ENCODE measurements around the gene DLGAP1.

DLGAP1 gene

GRCh38 chr18:3528231-3528630 lies 926.9 kb downstream of the DLGAP1 start:
- Histone ChIP-seq H3K4me2 (ENCODE audit: low read length) (no peak overlapping the region), H3K36me3 (ENCODE audit: insufficient read depth, low read length) (no peaks in the 10 kb centered on the region), H3K4me3 (ENCODE audit: low read length) (no peak overlapping the region), H3K4me1 (ENCODE audit: control insufficient read depth, insufficient read depth, low read length) (peaks cover 17% of the 10 kb centered on the region), H3K9me3 (replicated peaks; ENCODE audit: low read length) (no peaks in the 10 kb centered on the region), H3K9ac (ENCODE audit: low read depth, low read length) (no peak overlapping the region), H3K27me3 (ENCODE audit: control insufficient read depth, insufficient read depth, low read length) (no peaks in the 10 kb centered on the region)

DNA sequence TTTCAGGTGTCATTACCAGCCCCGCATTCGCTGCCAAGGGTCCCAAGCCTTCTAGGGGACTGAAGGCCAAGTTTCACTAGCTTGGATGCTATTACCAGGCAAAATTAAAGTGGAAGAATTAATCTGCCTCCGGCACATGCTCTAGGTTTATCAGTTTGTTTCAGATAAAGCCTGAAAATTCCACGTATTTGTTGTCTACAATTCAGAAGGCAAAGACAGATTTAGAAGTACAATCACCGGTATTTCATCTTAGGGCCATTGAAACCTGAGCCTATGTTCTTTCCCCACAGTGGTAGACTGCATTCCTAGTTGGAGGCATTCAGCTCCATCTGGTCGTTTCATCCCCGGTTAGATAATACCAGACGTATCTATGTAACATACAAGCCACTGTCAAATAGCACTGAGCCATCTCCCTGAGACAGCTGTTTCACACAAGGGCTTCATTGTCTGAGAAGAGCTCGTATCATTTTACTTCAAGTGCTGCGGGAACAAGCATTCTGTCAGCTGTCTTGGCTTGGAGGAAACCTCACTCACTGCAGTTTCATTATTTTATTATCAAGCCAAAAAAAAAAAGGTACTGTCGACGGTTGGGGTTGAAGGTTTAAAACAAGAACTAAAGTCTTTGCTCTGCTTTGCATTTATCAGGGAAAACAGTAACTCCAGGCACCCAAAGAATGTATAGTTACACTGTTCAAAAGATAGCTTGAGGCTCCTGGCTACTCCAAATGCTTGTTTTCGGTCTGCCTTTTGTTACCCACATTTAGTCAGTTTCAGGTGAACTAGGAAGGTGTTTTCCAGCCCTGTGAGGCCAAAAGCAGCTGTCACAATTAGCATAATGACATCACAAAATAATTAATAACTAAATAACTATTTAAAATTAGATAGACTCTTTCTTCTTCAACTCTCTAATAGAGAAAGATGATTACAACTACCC lies 928.4 kb downstream of the DLGAP1 start:
- H3K4me2 ChIP-seq (ENCODE audit: low read length), result peak overlapping the region; percentile 49
- H3K9ac ChIP-seq (ENCODE audit: low read depth, low read length), result peak overlapping the region; percentile 37
- no peaks in the 10 kb centered on the region for H3K9me3 ChIP-seq (replicated peaks; ENCODE audit: low read length)
- H3K4me3 ChIP-seq (ENCODE audit: low read length), result peak overlapping the region; percentile 5
- H3K36me3 ChIP-seq (ENCODE audit: insufficient read depth, low read length), result no peaks in the 10 kb centered on the region
- peaks cover 17% of the 10 kb centered on the region for H3K4me1 ChIP-seq (ENCODE audit: control insufficient read depth, insufficient read depth, low read length)
- H3K27me3 ChIP-seq (ENCODE audit: control insufficient read depth, insufficient read depth, low read length), result no peaks in the 10 kb centered on the region

- Histone ChIP-seq H3K4me3 (ENCODE audit: low read length) (peak overlapping the region; percentile 5), H3K27me3 (ENCODE audit: control insufficient read depth, insufficient read depth, low read length) (peaks cover 7% of the 10 kb centered on the region), H3K4me2 (ENCODE audit: low read length) (peak overlapping the region; percentile 49), H3K36me3 (ENCODE audit: insufficient read depth, low read length) (no peaks in the 10 kb centered on the region), H3K9me3 (replicated peaks; ENCODE audit: low read length) (no peaks in the 10 kb centered on the region), H3K9ac (ENCODE audit: low read depth, low read length) (peak overlapping the region; percentile 37), H3K4me1 (ENCODE audit: control insufficient read depth, insufficient read depth, low read length) (peaks cover 17% of the 10 kb centered on the region)
These were observed 929.2 kb downstream of the DLGAP1 start for GRCh38 chr18:3525870-3526420.

DNA sequence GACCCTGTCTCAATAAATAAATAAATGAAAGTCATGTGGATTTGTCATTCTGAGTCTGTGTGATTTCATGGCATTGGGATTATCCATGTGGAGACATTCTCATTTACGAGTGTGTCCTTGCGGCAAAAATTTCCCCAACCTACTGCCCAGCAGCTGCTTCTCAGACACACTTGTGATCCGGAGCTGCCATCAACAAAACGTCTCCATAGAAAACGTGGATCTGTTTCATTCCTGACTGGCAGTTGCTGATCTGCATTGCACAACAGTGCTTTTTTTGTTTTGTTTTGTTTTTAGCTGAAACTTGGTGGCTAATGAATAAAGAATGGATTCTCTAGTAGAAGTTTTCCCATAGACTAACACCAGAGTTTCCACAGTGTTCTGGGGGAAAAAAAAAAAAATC lies 930.4 kb downstream of the DLGAP1 start:
- H3K4me1 ChIP-seq (ENCODE audit: control insufficient read depth, insufficient read depth, low read length), result peaks cover 17% of the 10 kb centered on the region
- no peaks in the 10 kb centered on the region for H3K9me3 ChIP-seq (replicated peaks; ENCODE audit: low read length)
- no peaks in the 10 kb centered on the region for H3K36me3 ChIP-seq (ENCODE audit: insufficient read depth, low read length)
- no peak overlapping the region for H3K4me2 ChIP-seq (ENCODE audit: low read length)
- peaks cover 15% of the 10 kb centered on the region for H3K27me3 ChIP-seq (ENCODE audit: control insufficient read depth, insufficient read depth, low read length)
- H3K4me3 ChIP-seq (ENCODE audit: low read length), result no peak overlapping the region
- H3K9ac ChIP-seq (ENCODE audit: low read depth, low read length), result no peak overlapping the region

- no peaks in the 10 kb centered on the region for H3K36me3 ChIP-seq (ENCODE audit: insufficient read depth, low read length)
- no peaks in the 10 kb centered on the region for H3K4me1 ChIP-seq (ENCODE audit: control insufficient read depth, insufficient read depth, low read length)
- peaks cover 20% of the 10 kb centered on the region for H3K27me3 ChIP-seq (ENCODE audit: control insufficient read depth, insufficient read depth, low read length)
- H3K9ac ChIP-seq (ENCODE audit: low read depth, low read length), result no peak overlapping the region
- H3K4me3 ChIP-seq (ENCODE audit: low read length), result no peak overlapping the region
- no peaks in the 10 kb centered on the region for H3K9me3 ChIP-seq (replicated peaks; ENCODE audit: low read length)
- no peak overlapping the region for H3K4me2 ChIP-seq (ENCODE audit: low read length)
These were observed 934.6 kb downstream of the DLGAP1 start for GRCh38 chr18:3520230-3521085.

DNA sequence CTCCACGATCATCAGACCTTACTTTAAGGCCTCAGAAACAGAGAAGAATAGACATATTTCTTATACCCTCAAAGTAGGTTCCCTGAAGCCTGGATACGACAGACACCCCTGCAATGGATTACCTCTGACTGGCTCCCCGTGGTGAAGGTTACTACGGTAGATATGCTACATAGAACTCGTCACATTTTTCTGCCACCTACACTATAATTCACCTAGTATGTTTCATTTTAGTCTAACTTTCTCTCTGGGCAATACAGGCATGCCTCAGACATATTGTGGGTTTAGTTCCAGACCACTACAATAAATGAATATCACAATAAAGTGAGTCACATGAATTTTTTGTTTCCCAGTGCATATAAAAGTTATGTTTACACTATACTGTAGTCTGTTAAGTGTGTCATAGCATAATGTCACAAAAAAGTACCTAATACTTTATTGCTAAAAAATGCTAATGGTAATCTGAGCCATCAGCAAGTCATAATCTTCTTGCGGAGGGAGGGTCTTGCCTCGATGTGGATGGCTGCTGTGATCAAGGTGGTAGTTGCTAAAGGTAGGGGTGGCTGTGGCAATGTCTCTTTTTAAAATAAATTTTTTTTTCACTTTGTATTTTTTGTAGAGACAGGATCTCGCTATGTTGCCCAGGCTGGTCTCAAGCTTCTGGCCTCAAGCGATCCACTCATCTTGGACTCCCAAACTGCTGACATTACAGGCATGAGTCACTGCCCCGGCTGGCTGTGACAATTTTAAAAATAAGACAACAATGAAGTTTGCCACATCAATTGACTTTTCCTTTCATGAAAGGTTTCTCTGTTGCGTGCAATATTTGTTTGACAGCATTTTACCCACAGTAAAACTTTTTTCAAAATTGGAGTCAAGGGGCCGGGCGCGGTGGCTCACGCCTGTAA lies 940.5 kb downstream of the DLGAP1 start:
- H3K9me3 ChIP-seq (replicated peaks; ENCODE audit: low read length), result no peaks in the 10 kb centered on the region
- H3K9ac ChIP-seq (ENCODE audit: low read depth, low read length), result no peak overlapping the region
- H3K4me2 ChIP-seq (ENCODE audit: low read length), result no peak overlapping the region
- no peaks in the 10 kb centered on the region for H3K36me3 ChIP-seq (ENCODE audit: insufficient read depth, low read length)
- H3K4me1 ChIP-seq (ENCODE audit: control insufficient read depth, insufficient read depth, low read length), result peaks cover 10% of the 10 kb centered on the region
- peaks cover 5% of the 10 kb centered on the region for H3K27me3 ChIP-seq (ENCODE audit: control insufficient read depth, insufficient read depth, low read length)
- H3K4me3 ChIP-seq (ENCODE audit: low read length), result no peak overlapping the region

DNA sequence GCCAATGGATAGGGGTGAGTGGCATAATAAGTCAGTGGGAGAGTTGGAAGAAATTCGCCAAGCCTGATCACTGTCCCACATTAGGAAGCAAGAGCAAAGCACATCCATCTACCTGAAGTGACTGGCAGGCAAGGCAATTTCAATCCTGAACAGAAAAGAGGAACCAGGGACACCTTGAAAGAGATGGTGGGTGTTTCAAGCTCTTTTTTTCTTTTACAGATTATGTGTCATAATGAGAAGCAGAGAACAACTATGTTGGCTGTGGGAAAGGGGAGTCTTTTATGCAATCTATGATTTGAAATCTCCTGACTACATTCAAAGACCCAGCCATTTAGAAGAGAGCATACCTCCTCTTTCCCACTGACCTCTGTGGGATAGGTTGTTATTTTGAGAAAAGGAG lies 941.6 kb downstream of the DLGAP1 start:
- peaks cover 21% of the 10 kb centered on the region for H3K4me1 ChIP-seq (ENCODE audit: control insufficient read depth, insufficient read depth, low read length)
- no peaks in the 10 kb centered on the region for H3K36me3 ChIP-seq (ENCODE audit: insufficient read depth, low read length)
- no peaks in the 10 kb centered on the region for H3K9me3 ChIP-seq (replicated peaks; ENCODE audit: low read length)
- no peak overlapping the region for H3K4me2 ChIP-seq (ENCODE audit: low read length)
- H3K4me3 ChIP-seq (ENCODE audit: low read length), result no peak overlapping the region
- peaks cover 3% of the 10 kb centered on the region for H3K27me3 ChIP-seq (ENCODE audit: control insufficient read depth, insufficient read depth, low read length)
- no peak overlapping the region for H3K9ac ChIP-seq (ENCODE audit: low read depth, low read length)

- no peaks in the 10 kb centered on the region for H3K9me3 ChIP-seq (replicated peaks; ENCODE audit: low read length)
- H3K4me2 ChIP-seq (ENCODE audit: low read length), result no peak overlapping the region
- peaks cover 23% of the 10 kb centered on the region for H3K4me1 ChIP-seq (ENCODE audit: control insufficient read depth, insufficient read depth, low read length)
- no peaks in the 10 kb centered on the region for H3K27me3 ChIP-seq (ENCODE audit: control insufficient read depth, insufficient read depth, low read length)
- no peak overlapping the region for H3K9ac ChIP-seq (ENCODE audit: low read depth, low read length)
- no peaks in the 10 kb centered on the region for H3K36me3 ChIP-seq (ENCODE audit: insufficient read depth, low read length)
- H3K4me3 ChIP-seq (ENCODE audit: low read length), result no peak overlapping the region
These were observed 943.1 kb downstream of the DLGAP1 start for GRCh38 chr18:3511980-3512379.

DNA sequence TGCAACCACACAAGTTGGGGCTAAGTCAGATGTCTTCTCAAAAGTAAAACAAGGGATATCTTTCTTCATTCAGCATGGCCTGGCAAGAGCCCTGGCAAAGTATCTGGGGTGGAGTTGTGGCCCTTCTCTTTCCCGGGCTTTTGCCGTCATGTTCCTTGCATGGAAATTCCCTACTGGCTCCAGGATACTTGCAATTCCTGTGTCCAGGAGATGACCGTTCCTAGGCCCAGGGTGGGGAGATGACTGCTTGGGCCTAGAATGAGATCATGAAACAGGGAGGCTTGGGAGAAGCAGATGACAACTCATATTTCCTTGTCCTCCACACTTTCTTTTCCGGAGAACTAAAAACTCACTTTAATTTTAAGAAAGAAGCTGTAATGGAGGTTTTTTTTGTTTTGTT lies 944.2 kb downstream of the DLGAP1 start:
- no peaks in the 10 kb centered on the region for H3K27me3 ChIP-seq (ENCODE audit: control insufficient read depth, insufficient read depth, low read length)
- peaks cover 23% of the 10 kb centered on the region for H3K4me1 ChIP-seq (ENCODE audit: control insufficient read depth, insufficient read depth, low read length)
- no peaks in the 10 kb centered on the region for H3K36me3 ChIP-seq (ENCODE audit: insufficient read depth, low read length)
- H3K4me2 ChIP-seq (ENCODE audit: low read length), result no peak overlapping the region
- H3K4me3 ChIP-seq (ENCODE audit: low read length), result no peak overlapping the region
- no peaks in the 10 kb centered on the region for H3K9me3 ChIP-seq (replicated peaks; ENCODE audit: low read length)
- H3K9ac ChIP-seq (ENCODE audit: low read depth, low read length), result no peak overlapping the region

- Histone ChIP-seq H3K36me3 (ENCODE audit: insufficient read depth, low read length) (no peaks in the 10 kb centered on the region), H3K9ac (ENCODE audit: low read depth, low read length) (no peak overlapping the region), H3K4me3 (ENCODE audit: low read length) (no peak overlapping the region), H3K27me3 (ENCODE audit: control insufficient read depth, insufficient read depth, low read length) (no peaks in the 10 kb centered on the region), H3K4me2 (ENCODE audit: low read length) (no peak overlapping the region), H3K9me3 (replicated peaks; ENCODE audit: low read length) (no peaks in the 10 kb centered on the region), H3K4me1 (ENCODE audit: control insufficient read depth, insufficient read depth, low read length) (peaks cover 23% of the 10 kb centered on the region)
These were observed 945.1 kb downstream of the DLGAP1 start for GRCh38 chr18:3510024-3510423.
